SK-N-SH (cell line): ENCODE results near the gene EXOC2. TPM values are rescaled to one million over a fixed set of nuclear protein-coding genes. Genes with fewer than 3 reads are reported as not detected.

Source experiments
- CTCF ChIA-PET: fragments of 300-600, 350-600 bp; formaldehyde crosslinking; extraction: SDS; loops from one replicate; lab custom pipeline; 2021; lab: Yijun Ruan, JAX
- POLR2A ChIA-PET: fragments of 350-600 bp; sonication (Branson Sonifier 250); formaldehyde crosslinking; extraction: SDS; loops from one replicate; lab custom pipeline; 2020; ENCODE audit warnings: antibody characterized with exemption, inconsistent platforms; lab: Yijun Ruan, JAX
- DNase-seq: peaks from one replicate; pipeline ENCODE4 v3.0.0; 2012
- H2AFZ ChIP-seq: fragments of 200-600 bp; sonication (generic); 2 replicates; pipeline ENCODE4 v1.8.1; 2016; ENCODE audit warnings: antibody characterized with exemption, mild to moderate bottlenecking, low read depth
- H3F3A ChIP-seq: fragments of 200-600 bp; sonication (generic); replicated peaks from 2 replicates; pipeline ENCODE3; 2016; ENCODE audit warnings: antibody characterized with exemption, mild to moderate bottlenecking; ENCODE audit not compliant: insufficient read depth
- H3K27ac ChIP-seq, 2 experiments: fragments of 200-500 bp in 1 of 2; fragments of 200-600 bp in 1 of 2; sonication (Bioruptor generic) in 1 of 2; sonication (generic), shearing (Covaris generic) in 1 of 2; 2 replicates each; pipeline versions ENCODE4 v1.5.1 to v1.6.1; 2014 to 2016; ENCODE audit warnings: low read depth in 2 of 2, inconsistent platforms in 1 of 2, low read length in 1 of 2, mild to moderate bottlenecking in 1 of 2, mixed read lengths in 1 of 2
- H3K27me3 ChIP-seq: fragments of 200-600 bp; sonication (generic), shearing (Covaris generic); 2 replicates; pipeline ENCODE4 v1.6.1; 2016; ENCODE audit warnings: mixed run types; ENCODE audit not compliant: insufficient read depth
- H3K36me3 ChIP-seq, 2 experiments: fragments of 200-500 bp in 1 of 2; fragments of 200-600 bp in 1 of 2; sonication (Bioruptor generic) in 1 of 2; sonication (generic) in 1 of 2; replicated peaks in 1 of 2; 2 replicates each; pipeline versions ENCODE3 to v1.5.1; 2014 to 2016; ENCODE audit warnings: low read length in 1 of 2, mild to moderate bottlenecking in 1 of 2; ENCODE audit not compliant: insufficient read depth in 2 of 2, control insufficient read depth in 1 of 2
- H3K4me1 ChIP-seq, 2 experiments: fragments of 200-500 bp in 1 of 2; fragments of 200-600 bp in 1 of 2; sonication (Bioruptor generic) in 1 of 2; sonication (generic), shearing (Covaris generic) in 1 of 2; 2 replicates each; pipeline versions ENCODE4 v1.5.1 to v1.6.1; 2014 to 2016; ENCODE audit warnings: low read depth in 1 of 2, low read length in 1 of 2, mixed run types in 1 of 2; ENCODE audit not compliant: insufficient read depth in 2 of 2, control insufficient read depth in 1 of 2
- H3K4me2 ChIP-seq: fragments of 200-600 bp; sonication (generic), shearing (Covaris generic); 2 replicates; pipeline ENCODE4 v1.6.1; 2017; ENCODE audit warnings: mixed run types
- H3K4me3 ChIP-seq, 2 experiments: fragments of 200-500 bp in 1 of 2; fragments of 200-600 bp in 1 of 2; sonication (Bioruptor generic) in 1 of 2; sonication (generic), shearing (Covaris generic) in 1 of 2; 2 replicates each; pipeline versions ENCODE4 v1.5.1 to v1.8.1; 2014 to 2016; ENCODE audit warnings: low read depth in 2 of 2, inconsistent platforms in 1 of 2, low read length in 1 of 2, mild to moderate bottlenecking in 1 of 2, mixed read lengths in 1 of 2, moderate library complexity in 1 of 2
- H3K79me2 ChIP-seq: fragments of 200-600 bp; sonication (generic); 2 replicates; pipeline ENCODE4 v1.8.1; 2017; ENCODE audit warnings: mild to moderate bottlenecking; ENCODE audit not compliant: insufficient read depth
- H3K9ac ChIP-seq: fragments of 200-600 bp; sonication (generic); 2 replicates; pipeline ENCODE4 v1.6.1; 2017; ENCODE audit warnings: mixed run types
- H3K9me2 ChIP-seq: fragments of 200-600 bp; sonication (generic); 2 replicates; pipeline ENCODE4 v1.6.1; 2017; ENCODE audit warnings: mixed run types
- H3K9me3 ChIP-seq: fragments of 200-600 bp; sonication (generic); 2 replicates; pipeline ENCODE4 v1.6.1; 2017; ENCODE audit warnings: mixed run types, mild to moderate bottlenecking, moderate library complexity
- H4K20me1 ChIP-seq: fragments of 200-600 bp; sonication (generic); 2 replicates; pipeline ENCODE4 v1.6.1; 2017; ENCODE audit warnings: mild to moderate bottlenecking, mixed run types; ENCODE audit not compliant: insufficient read depth
- ELF1 ChIP-seq: IDR thresholded peaks from 2 replicates; pipeline ENCODE4 v1.4.0; 2012
- FOSL2 ChIP-seq: IDR thresholded peaks from 2 replicates; pipeline ENCODE4 v1.4.0; 2012; ENCODE audit warnings: low read depth, mild to moderate bottlenecking, moderate library complexity, borderline replicate concordance
- FOXJ3 ChIP-seq: sonication (generic); formaldehyde crosslinking; IDR thresholded peaks from 2 replicates; pipeline ENCODE4 v1.5.1; 2020; ENCODE audit warnings: mild to moderate bottlenecking, missing genetic modification reagents
- MEF2A ChIP-seq: IDR thresholded peaks from 2 replicates; pipeline ENCODE4 v1.4.0; 2012; ENCODE audit warnings: low read depth, borderline replicate concordance
- NRF1 ChIP-seq: IDR thresholded peaks from 2 replicates; pipeline ENCODE4 v1.6.1; 2012; ENCODE audit warnings: low read depth, mild to moderate bottlenecking, low read length
- POLR2AphosphoS5 ChIP-seq: IDR thresholded peaks from 2 replicates; pipeline ENCODE4 v1.6.1; 2012; ENCODE audit warnings: low read depth, low read length
- RXRA ChIP-seq: IDR thresholded peaks from 2 replicates; pipeline ENCODE4 v1.4.0; 2012; ENCODE audit warnings: low read depth, mild to moderate bottlenecking, borderline replicate concordance
- SMC3 ChIP-seq: IDR thresholded peaks from 2 replicates; pipeline ENCODE4 v1.6.1; 2012; ENCODE audit warnings: low read depth, low read length, improper control_type of control experiment
- TAF1 ChIP-seq: IDR thresholded peaks from 2 replicates; pipeline ENCODE4 v1.6.1; 2012; ENCODE audit warnings: low read depth, mild to moderate bottlenecking, low read length, moderate library complexity, borderline replicate concordance
- WGBS: methylation state at CpG from one replicate; pipeline ENCODE4 v1.1.6; 2017; ENCODE audit warnings: low lambda C conversion rate; 5-methylcytosine and 5-hydroxymethylcytosine counted together
- polyA plus RNA-seq, 3 experiments: library from polyadenylated mRNA; depleted of rRNA; stranded (reverse); fragments of >200 nt; gene quantifications; 2 replicates each; pipeline ENCODE4 v1.2.3, GENCODE V29; 2012
- TF ChIP-seq, protein P1 (sequence below): fragments of 150-350 bp; IDR thresholded peaks from 2 replicates; pipeline ENCODE4 v1.6.1; 2017; ENCODE audit warnings: antibody characterized with exemption, low read length, low read depth, borderline replicate concordance
- TF ChIP-seq, protein P2 (sequence below): fragments of 150-350 bp; IDR thresholded peaks from 2 replicates; pipeline ENCODE4 v1.6.1; 2016; ENCODE audit warnings: mild to moderate bottlenecking, low read depth, low read length
- TF ChIP-seq, protein P3 (sequence below): IDR thresholded peaks from 2 replicates; pipeline ENCODE4 v1.4.0; 2012; ENCODE audit warnings: low read depth, borderline replicate concordance
- TF ChIP-seq, protein P4 (sequence below): fragments of 200-600 bp; sonication (generic); IDR thresholded peaks from 2 replicates; pipeline ENCODE4 v1.6.1; 2017; ENCODE audit warnings: antibody characterized with exemption, mild to moderate bottlenecking, moderate library complexity
- TF ChIP-seq, protein P5 (sequence below): IDR thresholded peaks from 2 replicates; pipeline ENCODE4 v1.4.0; 2012; ENCODE audit warnings: low read depth, borderline replicate concordance
- TF ChIP-seq, protein P6 (sequence below): IDR thresholded peaks from 2 replicates; pipeline ENCODE4; 2012

The EXOC2 gene
- polyA plus RNA-seq, 1 of the 3 experiments (the other 2 are of a cell fraction), result 10.6 TPM

DNA sequence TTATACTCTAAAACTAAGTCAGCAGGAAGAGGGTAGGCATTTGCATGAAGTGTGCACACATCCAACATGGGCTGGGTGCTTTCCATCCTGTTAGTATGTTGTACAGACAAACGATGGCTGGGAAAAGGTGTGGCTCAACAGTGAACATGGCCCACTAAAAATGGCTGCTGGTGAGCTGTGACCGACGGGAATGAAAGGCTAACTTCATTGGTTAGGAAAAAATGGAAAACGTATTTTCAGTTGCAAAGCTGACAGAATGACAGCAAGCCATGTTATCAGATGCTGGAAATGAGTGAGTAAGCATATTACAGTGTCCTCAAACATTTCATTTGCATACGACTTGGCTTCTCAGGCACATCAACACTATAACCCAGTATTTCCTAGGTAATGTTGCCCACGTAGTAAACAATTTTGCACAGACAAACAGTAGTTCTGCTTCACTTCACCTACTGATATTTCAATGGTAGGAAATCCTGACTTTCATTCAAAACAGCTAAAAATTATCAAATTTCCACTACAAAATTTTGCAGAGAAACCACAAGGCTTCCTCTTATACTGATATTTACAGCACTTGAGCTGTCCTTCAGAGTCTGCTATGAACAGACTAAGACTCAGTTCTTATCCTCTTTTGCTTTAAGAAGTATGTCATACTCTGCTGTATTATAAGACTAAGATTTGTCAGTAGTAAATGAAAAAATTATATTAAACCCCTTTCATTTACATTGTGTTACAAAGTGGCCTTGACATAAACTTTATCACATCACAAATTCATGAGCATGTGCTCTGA is 202.5 kb downstream of the EXOC2 start:
- no peaks in the 10 kb centered on the region for H3F3A ChIP-seq
- no peak overlapping the region for H3K27ac ChIP-seq
- POLR2A ChIA-PET, result no interaction called here
- no peaks in the 10 kb centered on the region for H3K27me3 ChIP-seq
- CTCF ChIA-PET, result interaction anchor here (1.3 kb wide), 1 partner anchor 302 kb away, joined by 3 read pairs; no protein-coding TSS in a partner anchor
- WGBS, result 95% methylated on average over 6 of the region's 6 CpGs
- H3K4me2 ChIP-seq, result no peak overlapping the region
- TF ChIP-seq, protein P1, sequence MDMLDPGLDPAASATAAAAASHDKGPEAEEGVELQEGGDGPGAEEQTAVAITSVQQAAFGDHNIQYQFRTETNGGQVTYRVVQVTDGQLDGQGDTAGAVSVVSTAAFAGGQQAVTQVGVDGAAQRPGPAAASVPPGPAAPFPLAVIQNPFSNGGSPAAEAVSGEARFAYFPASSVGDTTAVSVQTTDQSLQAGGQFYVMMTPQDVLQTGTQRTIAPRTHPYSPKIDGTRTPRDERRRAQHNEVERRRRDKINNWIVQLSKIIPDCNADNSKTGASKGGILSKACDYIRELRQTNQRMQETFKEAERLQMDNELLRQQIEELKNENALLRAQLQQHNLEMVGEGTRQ, result no peak
- TF ChIP-seq ELF1 (no peak), MEF2A (no peak), POLR2AphosphoS5 (no peak), TAF1 (no peak), FOXJ3 (CRISPR knock-in tag) (no peak), NRF1 (no peak), FOSL2 (no peak), SMC3 (no peak), RXRA (no peak)
- TF ChIP-seq, protein P2, sequence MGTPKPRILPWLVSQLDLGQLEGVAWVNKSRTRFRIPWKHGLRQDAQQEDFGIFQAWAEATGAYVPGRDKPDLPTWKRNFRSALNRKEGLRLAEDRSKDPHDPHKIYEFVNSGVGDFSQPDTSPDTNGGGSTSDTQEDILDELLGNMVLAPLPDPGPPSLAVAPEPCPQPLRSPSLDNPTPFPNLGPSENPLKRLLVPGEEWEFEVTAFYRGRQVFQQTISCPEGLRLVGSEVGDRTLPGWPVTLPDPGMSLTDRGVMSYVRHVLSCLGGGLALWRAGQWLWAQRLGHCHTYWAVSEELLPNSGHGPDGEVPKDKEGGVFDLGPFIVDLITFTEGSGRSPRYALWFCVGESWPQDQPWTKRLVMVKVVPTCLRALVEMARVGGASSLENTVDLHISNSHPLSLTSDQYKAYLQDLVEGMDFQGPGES, result no peak
- TF ChIP-seq, protein P3, sequence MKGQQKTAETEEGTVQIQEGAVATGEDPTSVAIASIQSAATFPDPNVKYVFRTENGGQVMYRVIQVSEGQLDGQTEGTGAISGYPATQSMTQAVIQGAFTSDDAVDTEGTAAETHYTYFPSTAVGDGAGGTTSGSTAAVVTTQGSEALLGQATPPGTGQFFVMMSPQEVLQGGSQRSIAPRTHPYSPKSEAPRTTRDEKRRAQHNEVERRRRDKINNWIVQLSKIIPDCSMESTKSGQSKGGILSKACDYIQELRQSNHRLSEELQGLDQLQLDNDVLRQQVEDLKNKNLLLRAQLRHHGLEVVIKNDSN, result no peak
- TF ChIP-seq, protein P4, sequence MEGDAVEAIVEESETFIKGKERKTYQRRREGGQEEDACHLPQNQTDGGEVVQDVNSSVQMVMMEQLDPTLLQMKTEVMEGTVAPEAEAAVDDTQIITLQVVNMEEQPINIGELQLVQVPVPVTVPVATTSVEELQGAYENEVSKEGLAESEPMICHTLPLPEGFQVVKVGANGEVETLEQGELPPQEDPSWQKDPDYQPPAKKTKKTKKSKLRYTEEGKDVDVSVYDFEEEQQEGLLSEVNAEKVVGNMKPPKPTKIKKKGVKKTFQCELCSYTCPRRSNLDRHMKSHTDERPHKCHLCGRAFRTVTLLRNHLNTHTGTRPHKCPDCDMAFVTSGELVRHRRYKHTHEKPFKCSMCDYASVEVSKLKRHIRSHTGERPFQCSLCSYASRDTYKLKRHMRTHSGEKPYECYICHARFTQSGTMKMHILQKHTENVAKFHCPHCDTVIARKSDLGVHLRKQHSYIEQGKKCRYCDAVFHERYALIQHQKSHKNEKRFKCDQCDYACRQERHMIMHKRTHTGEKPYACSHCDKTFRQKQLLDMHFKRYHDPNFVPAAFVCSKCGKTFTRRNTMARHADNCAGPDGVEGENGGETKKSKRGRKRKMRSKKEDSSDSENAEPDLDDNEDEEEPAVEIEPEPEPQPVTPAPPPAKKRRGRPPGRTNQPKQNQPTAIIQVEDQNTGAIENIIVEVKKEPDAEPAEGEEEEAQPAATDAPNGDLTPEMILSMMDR, result no peak
- TF ChIP-seq, protein P5, sequence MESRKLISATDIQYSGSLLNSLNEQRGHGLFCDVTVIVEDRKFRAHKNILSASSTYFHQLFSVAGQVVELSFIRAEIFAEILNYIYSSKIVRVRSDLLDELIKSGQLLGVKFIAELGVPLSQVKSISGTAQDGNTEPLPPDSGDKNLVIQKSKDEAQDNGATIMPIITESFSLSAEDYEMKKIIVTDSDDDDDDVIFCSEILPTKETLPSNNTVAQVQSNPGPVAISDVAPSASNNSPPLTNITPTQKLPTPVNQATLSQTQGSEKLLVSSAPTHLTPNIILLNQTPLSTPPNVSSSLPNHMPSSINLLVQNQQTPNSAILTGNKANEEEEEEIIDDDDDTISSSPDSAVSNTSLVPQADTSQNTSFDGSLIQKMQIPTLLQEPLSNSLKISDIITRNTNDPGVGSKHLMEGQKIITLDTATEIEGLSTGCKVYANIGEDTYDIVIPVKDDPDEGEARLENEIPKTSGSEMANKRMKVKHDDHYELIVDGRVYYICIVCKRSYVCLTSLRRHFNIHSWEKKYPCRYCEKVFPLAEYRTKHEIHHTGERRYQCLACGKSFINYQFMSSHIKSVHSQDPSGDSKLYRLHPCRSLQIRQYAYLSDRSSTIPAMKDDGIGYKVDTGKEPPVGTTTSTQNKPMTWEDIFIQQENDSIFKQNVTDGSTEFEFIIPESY, result no peak
- TF ChIP-seq, protein P6, sequence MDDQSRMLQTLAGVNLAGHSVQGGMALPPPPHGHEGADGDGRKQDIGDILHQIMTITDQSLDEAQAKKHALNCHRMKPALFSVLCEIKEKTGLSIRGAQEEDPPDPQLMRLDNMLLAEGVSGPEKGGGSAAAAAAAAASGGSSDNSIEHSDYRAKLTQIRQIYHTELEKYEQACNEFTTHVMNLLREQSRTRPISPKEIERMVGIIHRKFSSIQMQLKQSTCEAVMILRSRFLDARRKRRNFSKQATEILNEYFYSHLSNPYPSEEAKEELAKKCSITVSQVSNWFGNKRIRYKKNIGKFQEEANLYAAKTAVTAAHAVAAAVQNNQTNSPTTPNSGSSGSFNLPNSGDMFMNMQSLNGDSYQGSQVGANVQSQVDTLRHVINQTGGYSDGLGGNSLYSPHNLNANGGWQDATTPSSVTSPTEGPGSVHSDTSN, result no peak
- H4K20me1 ChIP-seq, result no peaks in the 10 kb centered on the region
- no peak overlapping the region for H2AFZ ChIP-seq
- no peaks in the 10 kb centered on the region for H3K79me2 ChIP-seq
- no peaks in the 10 kb centered on the region for H3K4me1 ChIP-seq
- DNase-seq, result no peak
- no peak overlapping the region for H3K9ac ChIP-seq
- no peak overlapping the region for H3K4me3 ChIP-seq
- no peaks in the 10 kb centered on the region for H3K9me3 ChIP-seq
- no peaks in the 10 kb centered on the region for H3K9me2 ChIP-seq
- H3K36me3 ChIP-seq, result peaks cover 8 to 33% of the 10 kb centered on the region in 2 experiments
